CD4-positive, alpha-beta T cell (primary cell): Measurements from ENCODE around the gene STRN3. TPM values are rescaled to one million over a fixed set of nuclear protein-coding genes. Genes with fewer than 3 reads are reported as not detected.
A peak's percentile ranks its signal among the peaks of the same experiment; 100 is the strongest.

Experiments
- ATAC-seq: fragments of 200-7000 bp; cut with Tn5 transposase; one replicate; pipeline ENCODE4 v1.10.0; 2022; ENCODE audit warnings: mild to moderate bottlenecking; ENCODE audit not compliant: poor library complexity
- CTCF ChIA-PET: fragments of 350-600 bp; sonication (Branson Sonifier 250); formaldehyde crosslinking; loops from one replicate; lab custom pipeline; 2021; ENCODE audit warnings: antibody characterized with exemption, inconsistent platforms; lab: Charles Lee
- POLR2A ChIA-PET: fragments of 350-600 bp; sonication (Branson Sonifier 250); formaldehyde crosslinking; loops from one replicate; lab custom pipeline; 2021; ENCODE audit warnings: antibody characterized with exemption, inconsistent platforms; lab: Charles Lee
- DNase-seq, 14 experiments: peaks; one replicate each; pipeline ENCODE4 v3.0.0-alpha.2; 2013 to 2020; ENCODE audit warnings: mixed read lengths in 2 of 14
- H3K27ac ChIP-seq, 2 donors: one replicate each; pipeline versions ENCODE4 v1.5.1 to v1.7.0; 2013; ENCODE audit warnings: low read length in 2 of 2, low read depth in 1 of 2, mild to moderate bottlenecking in 1 of 2
- H3K27me3 ChIP-seq, 2 experiments: 1 replicate in 1 of 2; 2 replicates in 1 of 2; pipeline versions ENCODE4 v1.6.1 to v1.7.0; 2013; ENCODE audit warnings: low read length in 2 of 2, control low read depth in 1 of 2, mild to moderate bottlenecking in 1 of 2, moderate library complexity in 1 of 2; ENCODE audit not compliant: insufficient read depth in 2 of 2, control insufficient read depth in 1 of 2
- H3K36me3 ChIP-seq: one replicate; pipeline ENCODE4 v1.6.1; 2013; ENCODE audit warnings: low read length, control low read depth; ENCODE audit not compliant: insufficient read depth
- H3K4me1 ChIP-seq: one replicate; pipeline ENCODE4 v1.6.1; 2013; ENCODE audit warnings: low read length, control low read depth; ENCODE audit not compliant: insufficient read depth
- H3K4me3 ChIP-seq: one replicate; pipeline ENCODE4 v1.5.1; 2013; ENCODE audit warnings: mild to moderate bottlenecking, low read length, moderate library complexity
- H3K9me3 ChIP-seq, 2 experiments: 1 replicate in 1 of 2; 2 replicates in 1 of 2; pipeline versions ENCODE4 v1.6.1 to v1.7.0; 2013; ENCODE audit warnings: low read length in 2 of 2, mild to moderate bottlenecking in 2 of 2, control low read depth in 1 of 2, moderate library complexity in 1 of 2; ENCODE audit not compliant: control insufficient read depth in 1 of 2, insufficient read depth in 1 of 2
- H3K27ac Mint-ChIP-seq: one replicate; pipeline ENCODE4 v1.8.0; 2020; ENCODE audit warnings: mixed read lengths
- H3K27me3 Mint-ChIP-seq: one replicate; pipeline ENCODE4 v1.8.0; 2021; ENCODE audit warnings: mixed read lengths
- H3K36me3 Mint-ChIP-seq: one replicate; pipeline ENCODE4 v1.8.0; 2021; ENCODE audit warnings: low read depth, mixed read lengths
- H3K4me1 Mint-ChIP-seq: one replicate; pipeline ENCODE4 v1.8.0; 2021; ENCODE audit warnings: low read depth, mixed read lengths
- H3K4me3 Mint-ChIP-seq: one replicate; pipeline ENCODE4 v1.8.0; 2020; ENCODE audit warnings: mild to moderate bottlenecking, mixed read lengths
- H3K9me3 Mint-ChIP-seq: one replicate; pipeline ENCODE4 v1.8.0; 2020; ENCODE audit warnings: mixed read lengths
- CTCF ChIP-seq: fragments of 200-600 bp; IDR thresholded peaks from one replicate; pipeline ENCODE4 v1.8.0; 2022; ENCODE audit warnings: antibody characterized with exemption, mild to moderate bottlenecking
- intact Hi-C, 2 experiments: fragments of 100-400 bp; cut with DNase I in 1 of 2; cut with micrococcal nuclease in 1 of 2; formaldehyde crosslinking; loops; one replicate each; pipeline versions ENCODE4 v1.15.1 to v1.9.0; 2023 to 2025; cut with DNase I, micrococcal nuclease
- total RNA-seq, 174 experiments: library from RNA in 2 of 174; stranded (reverse) in 2 of 174; gene quantifications; one replicate each; pipeline ENCODE4 v1.2.3 and lab custom pipeline; 2021 to 2026

STRN3 gene
- total RNA-seq, 2 experiments from 2014 or later: 15.1 to 16.9 TPM

- DNase-seq: no peak
- Histone ChIP-seq H3K27ac (no peak overlapping the region), H3K36me3 (no peaks in the 10 kb centered on the region), H3K4me1 (no peaks in the 10 kb centered on the region), H3K27me3 (no peaks in the 10 kb centered on the region), H3K9me3 (no peaks in the 10 kb centered on the region), H3K4me3 (no peak overlapping the region)
- POLR2A ChIA-PET: no interaction called here
- no peaks in the 10 kb centered on the region for H3K4me1 Mint-ChIP-seq
- H3K36me3 Mint-ChIP-seq: peaks cover 9% of the 10 kb centered on the region
- H3K4me3 Mint-ChIP-seq: no peak overlapping the region
- no peak for TF ChIP-seq CTCF
- no peaks in the 10 kb centered on the region for H3K9me3 Mint-ChIP-seq
- ATAC-seq: no peak
- no peaks in the 10 kb centered on the region for H3K27me3 Mint-ChIP-seq
- intact Hi-C loops: no loop called here
- CTCF ChIA-PET: no interaction called here
- H3K27ac Mint-ChIP-seq: peak overlapping the region; percentile 22
Observed at GRCh38 chr14:30889244-30889594, 137.0 kb downstream of the STRN3 start.

- Mint-ChIP-seq H3K27ac (peak overlapping the region; percentile 22), H3K27me3 (no peaks in the 10 kb centered on the region), H3K4me1 (no peaks in the 10 kb centered on the region), H3K36me3 (peaks cover 3% of the 10 kb centered on the region), H3K9me3 (no peaks in the 10 kb centered on the region), H3K4me3 (no peak overlapping the region)
- ChIA-PET POLR2A (no interaction called here), CTCF (no interaction called here)
- Histone ChIP-seq H3K9me3 (no peaks in the 10 kb centered on the region), H3K4me3 (no peak overlapping the region), H3K27ac (no peak overlapping the region), H3K4me1 (no peaks in the 10 kb centered on the region), H3K27me3 (no peaks in the 10 kb centered on the region), H3K36me3 (no peaks in the 10 kb centered on the region)
- ATAC-seq (no peak), DNase-seq (no peak)
- no peak for TF ChIP-seq CTCF
- intact Hi-C loops: no loop called here
Observed at GRCh38 chr14:30888480-30889243, 137.5 kb downstream of the STRN3 start.

- TF ChIP-seq CTCF: no peak
- intact Hi-C loops: no loop called here
Observed at GRCh38 chr14:30885840-30886740, 140.1 kb downstream of the STRN3 start.

More at GRCh38 chr14:30885840-30886740, 140.1 kb downstream of the STRN3 start:
- no peaks in the 10 kb centered on the region for H3K36me3 ChIP-seq
- POLR2A ChIA-PET: no interaction called here
- Mint-ChIP-seq H3K36me3 (no peaks in the 10 kb centered on the region), H3K9me3 (no peaks in the 10 kb centered on the region), H3K27me3 (no peaks in the 10 kb centered on the region), H3K4me1 (no peaks in the 10 kb centered on the region), H3K4me3 (no peak overlapping the region), H3K27ac (no peak overlapping the region)
- DNase-seq (no peak), ATAC-seq (no peak)
- CTCF ChIA-PET: no interaction called here
- no peak overlapping the region for H3K4me3 ChIP-seq
- H3K27ac ChIP-seq: no peak overlapping the region
- H3K4me1 ChIP-seq: no peaks in the 10 kb centered on the region
- H3K9me3 ChIP-seq: no peaks in the 10 kb centered on the region
- no peaks in the 10 kb centered on the region for H3K27me3 ChIP-seq
